H1 (cell line): ENCODE measurements around the gene TLL1.

Experiments used
- CBX8 ChIP-seq: fragments of 300-800, 300-1000 bp; sonication (generic); IDR thresholded peaks from 2 replicates; pipeline ENCODE4 v1.7.1; 2016; ENCODE audit warnings: low read depth, low read length, borderline replicate concordance
- CREB1 ChIP-seq: IDR thresholded peaks from 2 replicates; pipeline ENCODE4 v1.6.1; 2012; ENCODE audit warnings: inconsistent platforms
- EZH2 ChIP-seq: fragments of 200-600 bp; sonication (generic); IDR thresholded peaks from 2 replicates; pipeline ENCODE4 v1.7.1; 2012; ENCODE audit warnings: low read depth, mild to moderate bottlenecking, moderate library complexity, low read length, inconsistent platforms; ENCODE audit not compliant: severe bottlenecking
- FOSL1 ChIP-seq: IDR thresholded peaks from 2 replicates; pipeline ENCODE4 v1.6.1; 2011; ENCODE audit warnings: mild to moderate bottlenecking, low read depth, low read length, moderate library complexity; ENCODE audit not compliant: insufficient read depth
- GABPA ChIP-seq: IDR thresholded peaks from 2 replicates; pipeline ENCODE4 v1.6.1; 2011; ENCODE audit warnings: mild to moderate bottlenecking, low read length, moderate library complexity, borderline replicate concordance; ENCODE audit not compliant: insufficient read depth
- HDAC6 ChIP-seq: IDR thresholded peaks from one replicate; pipeline ENCODE4 v1.7.1; 2012; ENCODE audit warnings: low read depth, mild to moderate bottlenecking, inconsistent platforms, low read length, moderate library complexity
- JUN ChIP-seq: IDR thresholded peaks from 2 replicates; pipeline ENCODE4 v1.6.1; 2011; ENCODE audit warnings: low read depth, mild to moderate bottlenecking, improper control_type of control experiment, low read length
- NRF1 ChIP-seq: IDR thresholded peaks from 2 replicates; pipeline ENCODE4 v1.6.1; 2011; ENCODE audit warnings: mild to moderate bottlenecking, low read depth, low read length, improper control_type of control experiment
- POLR2A ChIP-seq, 2 experiments: IDR thresholded peaks; 1 replicate in 1 of 2; 2 replicates in 1 of 2; pipeline ENCODE4 v1.6.1; 2011; ENCODE audit warnings: low read depth in 2 of 2, low read length in 2 of 2, mild to moderate bottlenecking in 2 of 2; ENCODE audit errors: control extremely low read depth in 1 of 2
- POLR2AphosphoS5 ChIP-seq: IDR thresholded peaks from 2 replicates; pipeline ENCODE4 v1.6.1; 2011; ENCODE audit warnings: low read depth, low read length
- RAD21 ChIP-seq, 2 experiments: IDR thresholded peaks in 1 of 2; conservative IDR thresholded peaks in 1 of 2; 2 replicates each; pipeline ENCODE4 v1.6.1; 2011; ENCODE audit warnings: low read depth in 2 of 2, low read length in 2 of 2, improper control_type of control experiment in 1 of 2, inconsistent platforms in 1 of 2, mild to moderate bottlenecking in 1 of 2, moderate library complexity in 1 of 2
- TF ChIP-seq, protein P1 (sequence below), 3 experiments: IDR thresholded peaks; 1 replicate in 2 of 3; 2 replicates in 1 of 3; pipeline versions ENCODE4 v1.5.1 to v1.6.1; 2011; ENCODE audit warnings: low read length in 3 of 3, mild to moderate bottlenecking in 3 of 3, inconsistent platforms in 2 of 3, low read depth in 1 of 3, moderate library complexity in 1 of 3; ENCODE audit not compliant: insufficient read depth in 1 of 3; ENCODE audit errors: control extremely low read depth in 1 of 3

DNA sequence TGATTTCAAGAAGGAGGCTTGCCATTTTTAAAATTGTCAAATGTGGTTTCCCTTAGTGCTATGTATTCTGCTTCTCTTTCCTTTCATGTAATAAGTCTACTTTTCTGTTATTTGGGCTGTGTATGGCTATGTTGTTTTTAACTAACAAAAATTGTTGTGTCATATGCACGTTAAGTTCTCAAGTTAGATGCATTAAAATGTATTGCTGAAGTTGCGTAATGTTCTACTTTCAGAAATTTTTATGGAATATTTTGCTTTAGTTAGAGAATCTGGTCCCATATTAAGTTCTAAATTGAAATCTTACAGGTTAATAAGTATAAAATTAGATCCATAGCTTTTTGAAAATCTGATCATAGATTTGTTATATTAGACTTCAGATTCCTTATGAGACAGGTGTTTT is 133.2 kb downstream of the TLL1 start:
- TF ChIP-seq JUN (no peak), CBX8 (no peak), EZH2 (no peak), RAD21 (IDR thresholded peaks at IDR 0.05 in 1 of 2, conservative IDR thresholded peaks at IDR 0.05 in 1 of 2; ENCODE audit: low read depth in 2 of 2, low read length in 2 of 2) (no peak), NRF1 (no peak), POLR2AphosphoS5 (no peak), CREB1 (no peak), FOSL1 (no peak), HDAC6 (no peak), GABPA (no peak), POLR2A (IDR thresholded peaks at IDR 0.05; ENCODE audit: control extremely low read depth in 1 of 2, low read depth in 2 of 2, low read length in 2 of 2) (no peak)
- TF ChIP-seq, protein P1, sequence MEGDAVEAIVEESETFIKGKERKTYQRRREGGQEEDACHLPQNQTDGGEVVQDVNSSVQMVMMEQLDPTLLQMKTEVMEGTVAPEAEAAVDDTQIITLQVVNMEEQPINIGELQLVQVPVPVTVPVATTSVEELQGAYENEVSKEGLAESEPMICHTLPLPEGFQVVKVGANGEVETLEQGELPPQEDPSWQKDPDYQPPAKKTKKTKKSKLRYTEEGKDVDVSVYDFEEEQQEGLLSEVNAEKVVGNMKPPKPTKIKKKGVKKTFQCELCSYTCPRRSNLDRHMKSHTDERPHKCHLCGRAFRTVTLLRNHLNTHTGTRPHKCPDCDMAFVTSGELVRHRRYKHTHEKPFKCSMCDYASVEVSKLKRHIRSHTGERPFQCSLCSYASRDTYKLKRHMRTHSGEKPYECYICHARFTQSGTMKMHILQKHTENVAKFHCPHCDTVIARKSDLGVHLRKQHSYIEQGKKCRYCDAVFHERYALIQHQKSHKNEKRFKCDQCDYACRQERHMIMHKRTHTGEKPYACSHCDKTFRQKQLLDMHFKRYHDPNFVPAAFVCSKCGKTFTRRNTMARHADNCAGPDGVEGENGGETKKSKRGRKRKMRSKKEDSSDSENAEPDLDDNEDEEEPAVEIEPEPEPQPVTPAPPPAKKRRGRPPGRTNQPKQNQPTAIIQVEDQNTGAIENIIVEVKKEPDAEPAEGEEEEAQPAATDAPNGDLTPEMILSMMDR (IDR thresholded peaks at IDR 0.05; ENCODE audit: control extremely low read depth in 1 of 3, insufficient read depth in 1 of 3, low read depth in 1 of 3, low read length in 3 of 3): no peak
